MM.1S (cell line): ENCODE results near the gene UBE2E3.

ENCODE experiments used
- CTCF ChIP-seq: fragments of 300-600 bp; sonication (generic); IDR thresholded peaks from 2 replicates; pipeline ENCODE4 v1.5.1; 2016; ENCODE audit warnings: antibody characterized with exemption, low read length, mixed read lengths
- EZH2phosphoT487 ChIP-seq: fragments of 300-600 bp; sonication (generic); IDR thresholded peaks from 2 replicates; pipeline ENCODE4 v1.6.1; 2018; ENCODE audit warnings: antibody characterized with exemption, low read length

- TF ChIP-seq CTCF: no peak
- TF ChIP-seq EZH2phosphoT487: no peak
These were observed 28.3 kb upstream of the UBE2E3 start for GRCh38 chr2:180952082-180952481.
